ENCODE results near the gene PDE6C. TPM values are rescaled to one million over a fixed set of nuclear protein-coding genes. Genes with fewer than 3 reads are reported as not detected.

The PDE6C gene
- total RNA-seq, 1 donor: not detected

DNA sequence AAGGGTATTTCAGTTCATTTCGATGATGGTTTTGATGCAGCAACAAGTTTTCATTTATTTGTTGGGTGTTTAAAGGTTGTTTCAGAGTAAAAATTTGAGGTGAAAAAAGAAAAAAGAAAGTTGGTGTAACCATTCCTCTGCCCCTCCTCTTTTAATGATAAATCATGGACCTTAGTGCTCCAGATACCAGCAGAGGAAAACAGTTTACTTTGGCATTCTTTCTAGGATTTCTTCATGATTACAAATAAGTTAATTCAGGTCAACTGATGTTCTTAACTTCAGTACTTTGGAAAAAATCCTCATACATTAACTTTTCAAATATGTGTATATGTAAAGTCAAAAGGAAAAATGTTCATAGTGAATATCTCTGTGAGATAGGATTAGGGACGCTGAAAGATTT lies 9.3 kb upstream of the PDE6C start:
- H3K4me3 ChIP-seq (ENCODE audit: low read depth, low read length): no peak overlapping the region
- DNase-seq (ENCODE audit: low read depth): no peak
- TF ChIP-seq, protein P1, sequence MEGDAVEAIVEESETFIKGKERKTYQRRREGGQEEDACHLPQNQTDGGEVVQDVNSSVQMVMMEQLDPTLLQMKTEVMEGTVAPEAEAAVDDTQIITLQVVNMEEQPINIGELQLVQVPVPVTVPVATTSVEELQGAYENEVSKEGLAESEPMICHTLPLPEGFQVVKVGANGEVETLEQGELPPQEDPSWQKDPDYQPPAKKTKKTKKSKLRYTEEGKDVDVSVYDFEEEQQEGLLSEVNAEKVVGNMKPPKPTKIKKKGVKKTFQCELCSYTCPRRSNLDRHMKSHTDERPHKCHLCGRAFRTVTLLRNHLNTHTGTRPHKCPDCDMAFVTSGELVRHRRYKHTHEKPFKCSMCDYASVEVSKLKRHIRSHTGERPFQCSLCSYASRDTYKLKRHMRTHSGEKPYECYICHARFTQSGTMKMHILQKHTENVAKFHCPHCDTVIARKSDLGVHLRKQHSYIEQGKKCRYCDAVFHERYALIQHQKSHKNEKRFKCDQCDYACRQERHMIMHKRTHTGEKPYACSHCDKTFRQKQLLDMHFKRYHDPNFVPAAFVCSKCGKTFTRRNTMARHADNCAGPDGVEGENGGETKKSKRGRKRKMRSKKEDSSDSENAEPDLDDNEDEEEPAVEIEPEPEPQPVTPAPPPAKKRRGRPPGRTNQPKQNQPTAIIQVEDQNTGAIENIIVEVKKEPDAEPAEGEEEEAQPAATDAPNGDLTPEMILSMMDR (IDR thresholded peaks at IDR 0.05; ENCODE audit: insufficient read depth, low read depth, low read length): no peak

- H3K4me3 ChIP-seq (ENCODE audit: low read depth, low read length): no peak overlapping the region
- DNase-seq (ENCODE audit: low read depth): no peak
- TF ChIP-seq, protein P1 (IDR thresholded peaks at IDR 0.05; ENCODE audit: insufficient read depth, low read depth, low read length): no peak
Observed at GRCh38 chr10:93604146-93604545, 8.2 kb upstream of the PDE6C start.

DNA sequence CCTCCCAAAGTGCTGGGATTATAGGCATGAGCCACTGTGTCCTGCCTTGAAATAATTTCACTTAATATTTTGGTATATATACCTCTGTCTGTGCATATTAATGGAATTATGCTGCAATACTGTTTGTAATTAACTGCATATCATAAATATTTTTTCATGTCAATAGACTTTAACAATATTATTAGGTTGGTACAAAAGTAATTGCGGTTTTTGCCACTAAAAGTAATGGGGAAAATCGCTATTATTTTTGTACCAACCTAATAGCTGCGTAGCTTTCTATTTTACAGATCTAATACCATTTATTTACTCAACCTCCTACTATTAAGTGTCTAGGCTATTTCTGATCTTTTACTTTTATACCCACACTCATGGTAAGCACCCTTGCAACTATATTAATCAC lies 3.9 kb upstream of the PDE6C start:
- DNase-seq (ENCODE audit: low read depth): no peak
- no peak overlapping the region for H3K4me3 ChIP-seq (ENCODE audit: low read depth, low read length)
- TF ChIP-seq, protein P1 (IDR thresholded peaks at IDR 0.05; ENCODE audit: insufficient read depth, low read depth, low read length): no peak

DNA sequence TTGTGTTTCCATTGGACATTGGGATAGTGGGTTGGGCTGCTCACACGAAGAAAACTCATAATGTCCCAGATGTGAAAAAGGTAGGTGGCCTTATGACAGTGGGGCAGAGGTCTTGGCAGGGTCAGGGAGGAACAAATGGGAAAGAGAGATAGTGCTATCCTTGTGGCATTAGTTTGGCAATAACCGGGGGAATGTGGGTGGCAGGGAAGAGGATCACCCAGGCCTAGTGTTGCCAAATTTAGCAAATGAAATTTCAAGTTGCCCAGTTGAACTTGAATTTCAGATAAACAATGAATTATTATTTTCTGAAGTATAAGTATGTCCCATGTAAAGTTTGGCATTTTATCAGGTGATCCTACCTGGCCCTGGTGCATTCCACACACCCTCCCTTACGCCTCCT lies 789 bp downstream of the PDE6C start:
- TF ChIP-seq, protein P1 (IDR thresholded peaks at IDR 0.05; ENCODE audit: insufficient read depth, low read depth, low read length): no peak
- DNase-seq (ENCODE audit: low read depth): no peak
- H3K4me3 ChIP-seq (ENCODE audit: low read depth, low read length): no peak overlapping the region

DNA sequence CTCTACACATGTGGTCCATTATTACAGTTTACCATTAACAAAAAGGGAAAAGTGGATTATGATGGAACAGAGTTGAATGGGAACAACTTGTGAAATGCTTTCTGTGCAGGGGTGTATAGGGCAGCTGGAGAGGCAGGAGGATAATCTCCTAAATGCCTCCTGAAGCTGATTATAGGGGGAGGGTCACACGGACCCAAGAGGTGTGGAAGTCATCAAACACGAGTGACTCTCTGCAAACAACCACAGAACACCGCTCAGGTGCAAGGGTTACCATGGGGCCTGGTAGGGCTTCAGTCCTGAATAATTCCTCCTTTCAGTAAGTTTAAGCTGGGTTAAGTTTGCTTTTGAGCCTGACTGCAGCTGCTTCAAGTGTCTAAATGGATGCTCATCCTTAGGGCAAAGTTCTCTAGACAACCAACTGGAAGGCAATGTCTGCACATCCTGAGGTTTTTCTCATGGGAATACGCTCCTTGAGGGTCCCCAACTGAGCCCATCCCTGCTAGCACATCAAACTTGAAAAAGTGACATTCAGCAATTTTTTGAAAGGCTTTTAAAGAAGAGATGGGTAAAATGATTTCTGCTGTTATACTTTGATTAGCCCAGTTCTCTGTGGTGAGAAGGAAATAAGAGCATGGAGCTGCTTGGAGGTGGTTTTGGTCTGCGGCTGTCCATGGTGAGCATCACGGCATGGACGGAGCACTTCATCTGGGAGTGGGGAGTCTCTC lies 1.9 kb downstream of the PDE6C start:
- H3K4me3 ChIP-seq (ENCODE audit: low read depth, low read length): no peak overlapping the region
- no peak for DNase-seq (ENCODE audit: low read depth)
- TF ChIP-seq, protein P1 (IDR thresholded peaks at IDR 0.05; ENCODE audit: insufficient read depth, low read depth, low read length): no peak

DNA sequence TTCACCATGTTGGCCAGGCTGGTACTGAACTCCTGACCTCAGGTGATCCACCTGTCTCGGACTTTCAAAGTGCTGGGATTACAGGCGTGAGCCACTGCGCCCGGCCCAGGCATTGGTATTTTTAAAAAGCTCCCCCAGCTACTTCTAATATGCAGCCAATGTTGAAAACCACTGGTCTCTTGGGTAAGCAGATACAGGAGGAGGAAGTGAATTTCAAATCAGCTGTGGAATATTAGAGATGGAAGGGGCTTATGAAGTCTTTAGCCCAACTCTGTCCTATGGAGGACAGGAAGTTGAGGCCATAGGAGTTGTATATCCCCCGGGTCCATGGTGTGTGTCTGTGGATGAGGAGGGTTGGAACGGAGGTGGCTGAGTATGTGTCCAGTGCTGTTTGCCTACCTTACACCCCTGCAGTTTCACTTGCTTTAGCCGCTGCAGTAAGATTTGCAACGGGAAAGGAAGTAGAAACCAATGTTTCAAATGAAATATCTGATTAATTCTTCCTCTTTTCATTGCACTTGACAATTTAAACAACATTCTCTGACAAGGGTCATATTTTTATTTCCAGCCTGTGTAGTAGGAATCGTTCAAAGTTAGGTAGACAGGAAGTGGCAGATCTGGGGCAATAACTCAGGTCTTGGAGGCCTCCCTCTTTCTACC lies 3.4 kb downstream of the PDE6C start:
- DNase-seq (ENCODE audit: low read depth): no peak
- TF ChIP-seq, protein P1 (IDR thresholded peaks at IDR 0.05; ENCODE audit: insufficient read depth, low read depth, low read length): no peak

More for the DNA sequence above, 3.4 kb downstream of the PDE6C start:
- no peak overlapping the region for H3K4me3 ChIP-seq (ENCODE audit: low read depth, low read length)
